ENCODE results near the gene RGS7.

RGS7 gene

DNA sequence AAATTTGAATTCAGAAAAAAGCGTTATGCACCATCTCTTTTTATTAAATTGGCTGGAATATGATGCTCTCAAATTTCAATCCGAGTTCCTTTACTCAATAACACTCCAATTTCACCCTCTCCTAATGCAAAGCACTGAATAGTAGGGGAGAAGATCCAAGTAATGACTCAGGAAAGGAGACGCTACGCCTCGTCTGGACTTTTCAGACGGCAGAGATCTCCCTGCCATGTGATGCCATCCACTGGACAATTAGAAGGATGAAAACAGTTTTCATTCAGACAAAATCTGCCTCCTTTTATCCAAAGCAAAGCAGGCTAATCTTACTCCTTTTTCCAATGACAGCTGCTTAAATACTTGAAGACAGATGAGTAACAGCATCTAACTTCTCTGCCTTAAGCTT is 502.6 kb downstream of the RGS7 start:
- no peak overlapping the region for H3K4me2 ChIP-seq (ENCODE audit: low read length)
- H3K36me3 ChIP-seq (ENCODE audit: insufficient read depth, low read length) = no peaks in the 10 kb centered on the region
- H3K9me3 ChIP-seq (replicated peaks; ENCODE audit: low read length) = no peaks in the 10 kb centered on the region
- no peaks in the 10 kb centered on the region for H3K27me3 ChIP-seq (ENCODE audit: control insufficient read depth, insufficient read depth, low read length)
- H3K4me3 ChIP-seq (ENCODE audit: low read length) = no peak overlapping the region
- peaks cover 9% of the 10 kb centered on the region for H3K4me1 ChIP-seq (ENCODE audit: control insufficient read depth, insufficient read depth, low read length)
- no peak overlapping the region for H3K9ac ChIP-seq (ENCODE audit: low read depth, low read length)

GRCh38 chr1:240847325-240847724 is 509.7 kb downstream of the RGS7 start:
- no peaks in the 10 kb centered on the region for H3K27me3 ChIP-seq (ENCODE audit: control insufficient read depth, insufficient read depth, low read length)
- H3K9ac ChIP-seq (ENCODE audit: low read depth, low read length) = no peak overlapping the region
- no peaks in the 10 kb centered on the region for H3K9me3 ChIP-seq (replicated peaks; ENCODE audit: low read length)
- no peak overlapping the region for H3K4me3 ChIP-seq (ENCODE audit: low read length)
- H3K4me1 ChIP-seq (ENCODE audit: control insufficient read depth, insufficient read depth, low read length) = no peaks in the 10 kb centered on the region
- no peaks in the 10 kb centered on the region for H3K36me3 ChIP-seq (ENCODE audit: insufficient read depth, low read length)
- H3K4me2 ChIP-seq (ENCODE audit: low read length) = no peak overlapping the region

GRCh38 chr1:240844486-240844885 is 512.5 kb downstream of the RGS7 start:
- Histone ChIP-seq H3K9ac (ENCODE audit: low read depth, low read length) (no peak overlapping the region), H3K27me3 (ENCODE audit: control insufficient read depth, insufficient read depth, low read length) (no peaks in the 10 kb centered on the region), H3K9me3 (replicated peaks; ENCODE audit: low read length) (no peaks in the 10 kb centered on the region), H3K4me2 (ENCODE audit: low read length) (no peak overlapping the region), H3K4me3 (ENCODE audit: low read length) (no peak overlapping the region), H3K4me1 (ENCODE audit: control insufficient read depth, insufficient read depth, low read length) (no peaks in the 10 kb centered on the region), H3K36me3 (ENCODE audit: insufficient read depth, low read length) (no peaks in the 10 kb centered on the region)

DNA sequence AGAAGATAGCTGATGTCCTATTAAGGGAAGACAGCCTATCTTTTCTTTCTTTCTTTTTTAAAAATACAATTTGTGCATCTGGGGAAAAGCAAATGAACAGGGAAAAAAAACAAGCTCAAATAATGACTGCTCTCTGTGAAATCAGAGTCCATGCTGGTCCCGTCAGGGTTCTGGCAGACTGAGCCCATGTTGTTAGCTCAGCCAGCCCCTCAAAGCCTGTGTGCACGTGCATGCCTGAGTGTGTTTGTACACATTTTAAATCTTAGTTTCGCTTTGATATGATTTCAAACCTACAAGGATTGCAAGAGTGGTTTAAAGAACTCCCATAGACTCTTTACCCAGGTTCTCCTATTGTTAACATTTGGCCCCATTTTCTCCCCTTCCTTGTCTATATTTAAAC is 513.2 kb downstream of the RGS7 start:
- H3K9me3 ChIP-seq (replicated peaks; ENCODE audit: low read length) = no peaks in the 10 kb centered on the region
- H3K9ac ChIP-seq (ENCODE audit: low read depth, low read length) = no peak overlapping the region
- no peak overlapping the region for H3K4me3 ChIP-seq (ENCODE audit: low read length)
- no peaks in the 10 kb centered on the region for H3K4me1 ChIP-seq (ENCODE audit: control insufficient read depth, insufficient read depth, low read length)
- no peak overlapping the region for H3K4me2 ChIP-seq (ENCODE audit: low read length)
- H3K27me3 ChIP-seq (ENCODE audit: control insufficient read depth, insufficient read depth, low read length) = no peaks in the 10 kb centered on the region
- no peaks in the 10 kb centered on the region for H3K36me3 ChIP-seq (ENCODE audit: insufficient read depth, low read length)

DNA sequence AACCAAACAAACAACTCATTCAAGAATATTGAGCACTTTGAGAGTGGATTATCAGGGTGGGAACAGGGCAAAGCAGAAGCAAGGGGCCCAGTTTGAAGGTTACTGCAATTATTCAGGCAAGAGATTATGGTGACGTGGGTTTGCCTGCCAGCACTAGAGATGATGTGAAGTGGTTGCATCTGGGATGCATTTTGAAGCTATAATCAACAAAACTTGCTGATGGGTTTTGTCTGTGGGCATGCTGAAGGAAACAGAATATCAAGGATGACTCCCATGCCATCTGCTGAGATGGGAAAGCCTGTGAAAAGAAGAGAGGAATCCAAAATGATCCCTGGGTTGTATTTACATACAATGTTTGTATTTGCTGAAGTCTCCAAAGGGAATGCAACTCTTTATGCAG is 520.7 kb downstream of the RGS7 start:
- no peaks in the 10 kb centered on the region for H3K9me3 ChIP-seq (replicated peaks; ENCODE audit: low read length)
- H3K36me3 ChIP-seq (ENCODE audit: insufficient read depth, low read length) = no peaks in the 10 kb centered on the region
- H3K4me3 ChIP-seq (ENCODE audit: low read length) = no peak overlapping the region
- peaks cover 4% of the 10 kb centered on the region for H3K4me1 ChIP-seq (ENCODE audit: control insufficient read depth, insufficient read depth, low read length)
- no peaks in the 10 kb centered on the region for H3K27me3 ChIP-seq (ENCODE audit: control insufficient read depth, insufficient read depth, low read length)
- no peak overlapping the region for H3K9ac ChIP-seq (ENCODE audit: low read depth, low read length)
- H3K4me2 ChIP-seq (ENCODE audit: low read length) = no peak overlapping the region

- Histone ChIP-seq H3K4me1 (ENCODE audit: control insufficient read depth, insufficient read depth, low read length) (peaks cover 12% of the 10 kb centered on the region), H3K9ac (ENCODE audit: low read depth, low read length) (no peak overlapping the region), H3K27me3 (ENCODE audit: control insufficient read depth, insufficient read depth, low read length) (no peaks in the 10 kb centered on the region), H3K9me3 (replicated peaks; ENCODE audit: low read length) (no peaks in the 10 kb centered on the region), H3K4me3 (ENCODE audit: low read length) (no peak overlapping the region), H3K4me2 (ENCODE audit: low read length) (no peak overlapping the region), H3K36me3 (ENCODE audit: insufficient read depth, low read length) (no peaks in the 10 kb centered on the region)
Observed at GRCh38 chr1:240835291-240835690, 521.7 kb downstream of the RGS7 start.

DNA sequence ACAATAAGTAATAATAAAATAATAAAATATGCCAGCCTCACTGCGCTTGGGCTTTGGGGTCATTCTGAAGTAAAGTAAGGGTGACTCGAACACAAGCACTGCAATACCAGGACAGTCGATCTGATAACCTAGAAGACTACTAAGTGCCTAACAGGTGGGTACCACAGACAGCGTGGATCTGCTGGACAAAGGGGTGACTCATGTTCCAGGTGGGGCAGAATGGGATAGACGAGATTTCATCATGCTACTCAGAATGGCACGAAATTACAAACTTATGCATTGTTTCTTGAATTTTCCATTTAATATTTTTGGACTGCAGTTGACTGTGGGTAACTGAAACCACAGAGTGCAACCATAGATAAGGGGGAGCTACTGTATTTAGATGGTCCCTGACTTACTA is 523.9 kb downstream of the RGS7 start:
- H3K9me3 ChIP-seq (replicated peaks; ENCODE audit: low read length) = no peaks in the 10 kb centered on the region

GRCh38 chr1:240831922-240832321 is 525.1 kb downstream of the RGS7 start:
- Histone ChIP-seq H3K36me3 (ENCODE audit: insufficient read depth, low read length) (no peaks in the 10 kb centered on the region), H3K9ac (ENCODE audit: low read depth, low read length) (no peak overlapping the region), H3K4me2 (ENCODE audit: low read length) (no peak overlapping the region), H3K27me3 (ENCODE audit: control insufficient read depth, insufficient read depth, low read length) (no peaks in the 10 kb centered on the region), H3K9me3 (replicated peaks; ENCODE audit: low read length) (no peaks in the 10 kb centered on the region), H3K4me3 (ENCODE audit: low read length) (no peak overlapping the region), H3K4me1 (ENCODE audit: control insufficient read depth, insufficient read depth, low read length) (peaks cover 12% of the 10 kb centered on the region)

More for the DNA sequence above, 523.9 kb downstream of the RGS7 start:
- Histone ChIP-seq H3K27me3 (ENCODE audit: control insufficient read depth, insufficient read depth, low read length) (no peaks in the 10 kb centered on the region), H3K4me1 (ENCODE audit: control insufficient read depth, insufficient read depth, low read length) (peaks cover 12% of the 10 kb centered on the region), H3K4me3 (ENCODE audit: low read length) (no peak overlapping the region), H3K36me3 (ENCODE audit: insufficient read depth, low read length) (no peaks in the 10 kb centered on the region), H3K9ac (ENCODE audit: low read depth, low read length) (no peak overlapping the region), H3K4me2 (ENCODE audit: low read length) (no peak overlapping the region)

DNA sequence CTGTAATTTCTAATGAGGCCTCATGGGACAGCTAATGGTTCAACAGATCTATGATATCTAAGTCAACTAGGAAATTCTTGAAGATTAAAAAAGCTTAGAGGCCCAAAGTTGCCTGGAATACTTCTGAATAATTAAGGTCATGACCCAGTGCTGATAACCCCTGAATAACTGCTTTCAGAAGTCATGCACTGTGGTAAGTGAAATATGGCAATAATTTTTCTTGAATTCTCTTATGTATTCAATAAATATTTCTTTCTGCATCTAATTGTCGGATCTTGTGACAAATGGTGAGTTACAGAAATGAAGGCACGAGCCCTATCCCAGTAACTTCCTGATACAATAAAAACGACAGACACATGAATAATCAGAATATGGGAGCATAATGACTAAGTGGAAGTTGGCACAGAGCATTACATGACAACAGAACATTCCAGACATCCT is 525.8 kb downstream of the RGS7 start:
- no peaks in the 10 kb centered on the region for H3K9me3 ChIP-seq (replicated peaks; ENCODE audit: low read length)
- no peak overlapping the region for H3K4me3 ChIP-seq (ENCODE audit: low read length)
- no peaks in the 10 kb centered on the region for H3K27me3 ChIP-seq (ENCODE audit: control insufficient read depth, insufficient read depth, low read length)
- H3K4me1 ChIP-seq (ENCODE audit: control insufficient read depth, insufficient read depth, low read length) = peaks cover 12% of the 10 kb centered on the region
- H3K36me3 ChIP-seq (ENCODE audit: insufficient read depth, low read length) = no peaks in the 10 kb centered on the region
- H3K9ac ChIP-seq (ENCODE audit: low read depth, low read length) = peak overlapping the region; percentile 30
- H3K4me2 ChIP-seq (ENCODE audit: low read length) = peak overlapping the region; percentile 54

DNA sequence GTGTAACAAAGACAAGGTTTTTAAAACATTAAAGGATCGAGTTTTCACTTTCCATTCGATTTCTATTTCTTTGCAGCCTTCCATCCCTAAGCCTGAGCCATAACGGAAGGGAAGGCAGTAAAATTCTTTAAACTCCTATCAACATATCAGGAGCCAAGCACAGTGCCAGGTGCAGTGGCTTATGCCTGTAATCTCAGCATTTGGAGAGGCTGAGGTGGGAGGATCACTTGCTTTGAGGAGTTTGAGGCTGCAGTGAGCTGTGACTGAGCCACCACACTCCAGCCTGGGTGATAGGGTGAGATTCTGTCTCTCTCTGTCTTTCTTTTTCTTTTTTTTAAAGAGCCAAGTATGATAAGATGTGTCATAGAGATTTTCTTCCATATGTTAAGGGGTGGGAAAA is 527.5 kb downstream of the RGS7 start:
- no peaks in the 10 kb centered on the region for H3K9me3 ChIP-seq (replicated peaks; ENCODE audit: low read length)
- H3K9ac ChIP-seq (ENCODE audit: low read depth, low read length) = no peak overlapping the region
- no peaks in the 10 kb centered on the region for H3K36me3 ChIP-seq (ENCODE audit: insufficient read depth, low read length)
- peaks cover 12% of the 10 kb centered on the region for H3K4me1 ChIP-seq (ENCODE audit: control insufficient read depth, insufficient read depth, low read length)
- H3K4me2 ChIP-seq (ENCODE audit: low read length) = no peak overlapping the region
- no peaks in the 10 kb centered on the region for H3K27me3 ChIP-seq (ENCODE audit: control insufficient read depth, insufficient read depth, low read length)
- no peak overlapping the region for H3K4me3 ChIP-seq (ENCODE audit: low read length)

DNA sequence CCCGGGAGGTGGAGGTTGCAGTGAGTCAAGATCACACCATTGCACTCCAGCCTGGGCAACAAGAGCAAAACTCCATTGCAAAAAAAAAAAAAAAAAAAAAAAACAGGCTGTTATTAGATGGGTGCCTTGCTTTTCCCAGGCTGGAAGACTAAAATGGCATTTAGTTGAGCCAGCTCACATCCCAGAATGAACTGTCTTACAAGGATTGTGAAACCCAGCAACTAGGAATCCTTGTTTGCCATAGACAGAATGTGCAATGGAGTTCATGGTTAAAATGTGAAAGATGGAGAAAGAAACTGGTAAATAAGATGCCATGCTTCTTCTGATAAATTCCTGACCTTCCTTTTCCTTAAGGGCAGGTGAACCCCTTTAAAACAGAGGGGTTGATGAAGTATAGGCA is 529.2 kb downstream of the RGS7 start:
- no peak overlapping the region for H3K4me3 ChIP-seq (ENCODE audit: low read length)
- H3K9me3 ChIP-seq (replicated peaks; ENCODE audit: low read length) = no peaks in the 10 kb centered on the region
- no peak overlapping the region for H3K9ac ChIP-seq (ENCODE audit: low read depth, low read length)
- H3K27me3 ChIP-seq (ENCODE audit: control insufficient read depth, insufficient read depth, low read length) = no peaks in the 10 kb centered on the region
- H3K4me1 ChIP-seq (ENCODE audit: control insufficient read depth, insufficient read depth, low read length) = peaks cover 12% of the 10 kb centered on the region
- no peaks in the 10 kb centered on the region for H3K36me3 ChIP-seq (ENCODE audit: insufficient read depth, low read length)
- no peak overlapping the region for H3K4me2 ChIP-seq (ENCODE audit: low read length)

GRCh38 chr1:240824238-240824637 is 532.8 kb downstream of the RGS7 start:
- Histone ChIP-seq H3K9ac (ENCODE audit: low read depth, low read length) (no peak overlapping the region), H3K27me3 (ENCODE audit: control insufficient read depth, insufficient read depth, low read length) (no peaks in the 10 kb centered on the region), H3K36me3 (ENCODE audit: insufficient read depth, low read length) (no peaks in the 10 kb centered on the region), H3K4me1 (ENCODE audit: control insufficient read depth, insufficient read depth, low read length) (no peaks in the 10 kb centered on the region), H3K4me3 (ENCODE audit: low read length) (no peak overlapping the region), H3K9me3 (replicated peaks; ENCODE audit: low read length) (no peaks in the 10 kb centered on the region), H3K4me2 (ENCODE audit: low read length) (no peak overlapping the region)
